RCC 7860 (cell line): Measurements from ENCODE around the gene TTC9B.

Source experiments
- DNase-seq: peaks from one replicate; pipeline ENCODE4 v3.0.0-alpha.2; 2015; ENCODE audit warnings: low spot score
- FAIRE-seq: peaks from 2 replicates; lab custom pipeline; 2012; peaks lifted over from hg19 to GRCh38; lab: Jason Lieb, UNC

The TTC9B gene

DNA sequence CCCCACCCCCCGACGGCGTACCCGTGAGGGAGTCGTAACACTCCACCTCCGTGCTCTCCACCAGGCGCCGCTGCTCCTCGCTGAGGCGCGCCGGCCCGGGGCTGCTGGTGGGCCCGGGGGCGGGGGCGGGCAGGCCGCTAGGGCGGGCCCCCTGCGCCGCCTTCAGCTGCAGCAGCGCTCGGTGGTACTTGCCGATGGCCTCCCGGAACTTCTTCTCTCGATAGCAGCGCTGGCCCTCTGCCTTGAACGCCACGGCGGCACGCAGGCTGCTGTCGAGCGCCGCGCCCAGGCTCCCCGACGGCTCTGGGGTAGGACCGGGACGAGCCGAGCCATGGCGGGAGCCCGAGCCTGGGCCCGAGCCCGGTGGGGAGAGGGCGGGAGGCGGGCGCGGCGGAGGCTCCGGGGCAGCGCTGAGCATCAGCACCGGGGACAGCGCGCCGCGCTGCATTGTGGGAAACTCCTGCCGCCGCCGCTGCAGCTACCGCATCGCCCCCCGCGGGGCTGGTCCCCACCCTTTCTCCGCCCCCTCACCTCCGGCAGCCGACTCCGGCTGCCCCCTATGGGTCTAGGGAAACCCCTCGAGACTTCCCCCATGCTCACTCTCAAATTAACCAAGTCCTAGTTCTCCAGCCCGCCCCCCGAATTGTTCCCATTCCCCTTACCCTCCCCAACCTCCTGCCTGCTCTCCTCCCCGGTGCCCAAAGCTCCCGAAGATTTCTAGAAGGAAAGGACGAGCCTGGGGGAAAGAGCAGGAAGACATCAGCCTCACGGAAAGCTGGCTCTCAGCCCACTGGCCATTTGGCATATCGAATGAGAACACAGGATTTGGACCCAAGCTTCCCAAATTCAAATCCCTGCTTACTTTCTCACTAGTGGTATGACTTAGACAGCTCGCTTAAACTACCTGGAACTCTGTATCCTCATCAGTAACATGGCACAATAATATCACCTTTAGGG lies at the start of gene TTC9B:
Gene TTC9B, minus strand, starts transcription at position 451 of the 957 bp plus-strand sequence. Its CDS starts 3 bp downstream, at position 448.
- DNase-seq (no peak), FAIRE-seq (no peak)

GRCh38 chr19:40267601-40267997 lies 49.4 kb upstream of the TTC9B start:
- DNase-seq (no peak), FAIRE-seq (no peak)

- FAIRE-seq = no peak
- DNase-seq = no peak
Observed at GRCh38 chr19:40266912-40267600, 48.9 kb upstream of the TTC9B start.

DNA sequence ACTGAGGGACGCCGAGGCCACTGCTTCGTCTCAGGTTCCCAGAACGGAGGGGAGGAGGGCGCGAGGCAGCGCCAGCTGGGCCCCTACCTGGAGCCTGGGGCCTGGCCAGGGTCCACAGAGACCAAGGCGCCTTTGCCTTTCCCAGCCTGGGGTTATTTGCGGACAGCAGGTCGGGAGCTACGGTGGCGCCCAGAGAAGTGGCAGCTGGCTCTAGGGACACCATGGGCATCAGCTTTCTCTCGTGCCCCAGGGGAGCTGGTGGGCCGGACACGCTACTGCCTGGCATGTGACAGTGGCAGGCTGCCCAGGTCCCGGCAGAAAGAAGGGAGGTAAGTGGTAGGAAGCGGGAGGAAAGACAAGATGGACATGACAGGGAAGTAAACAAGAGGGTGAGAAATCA lies 47.9 kb upstream of the TTC9B start:
- DNase-seq (no peak), FAIRE-seq (no peak)

DNA sequence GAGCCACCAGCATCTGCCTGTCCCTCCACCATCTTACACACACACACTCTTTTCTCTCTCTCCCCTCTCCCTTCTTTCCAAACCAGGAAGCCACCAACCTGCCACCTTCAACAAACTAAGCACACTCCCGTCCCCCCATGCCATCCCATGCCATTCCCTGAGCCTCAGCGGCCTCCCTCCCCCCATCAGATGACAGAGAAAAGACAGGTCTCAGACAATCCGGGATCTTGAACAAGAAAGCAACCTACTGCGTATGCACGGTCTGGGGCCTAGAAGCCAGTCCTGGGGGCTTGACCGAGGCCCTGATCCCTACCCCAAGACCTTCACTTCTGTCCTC lies 47.5 kb upstream of the TTC9B start:
- no peak for DNase-seq
- no peak for FAIRE-seq

DNA sequence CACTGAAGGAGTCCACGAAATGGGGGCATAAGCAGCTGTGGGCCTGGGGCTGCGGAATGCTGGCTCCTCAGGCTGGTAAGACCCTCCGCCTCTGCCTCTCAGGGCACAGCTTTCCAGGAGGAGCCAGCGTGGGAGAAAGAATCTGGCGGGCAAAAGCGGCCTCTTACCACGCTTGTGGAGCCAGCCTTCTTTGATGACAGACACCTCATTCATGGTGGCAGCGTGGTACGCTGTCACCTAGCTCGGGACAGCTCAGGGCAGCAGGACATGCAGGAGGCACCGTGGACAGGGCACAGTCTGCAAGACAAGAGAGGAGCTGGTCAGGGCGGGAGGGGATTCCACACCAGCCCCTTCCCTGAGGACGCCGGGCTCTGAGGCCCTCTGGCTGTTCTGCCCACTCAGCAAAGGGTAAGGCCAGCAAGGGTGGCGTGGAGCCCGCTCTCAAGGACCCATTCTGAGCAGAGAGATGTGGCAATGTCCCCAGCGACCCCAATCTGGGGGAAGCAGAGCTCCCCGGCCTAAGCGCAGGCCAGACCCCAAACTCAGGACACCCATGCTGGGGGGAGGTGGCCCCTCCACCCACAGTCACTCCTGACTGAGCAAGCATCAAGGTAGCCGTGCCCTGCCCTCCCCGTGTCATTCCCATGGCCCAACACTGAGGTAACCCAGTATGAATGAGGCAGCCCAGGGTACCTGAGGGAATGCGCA lies 47.0 kb upstream of the TTC9B start:
- DNase-seq (no peak), FAIRE-seq (no peak)

DNA sequence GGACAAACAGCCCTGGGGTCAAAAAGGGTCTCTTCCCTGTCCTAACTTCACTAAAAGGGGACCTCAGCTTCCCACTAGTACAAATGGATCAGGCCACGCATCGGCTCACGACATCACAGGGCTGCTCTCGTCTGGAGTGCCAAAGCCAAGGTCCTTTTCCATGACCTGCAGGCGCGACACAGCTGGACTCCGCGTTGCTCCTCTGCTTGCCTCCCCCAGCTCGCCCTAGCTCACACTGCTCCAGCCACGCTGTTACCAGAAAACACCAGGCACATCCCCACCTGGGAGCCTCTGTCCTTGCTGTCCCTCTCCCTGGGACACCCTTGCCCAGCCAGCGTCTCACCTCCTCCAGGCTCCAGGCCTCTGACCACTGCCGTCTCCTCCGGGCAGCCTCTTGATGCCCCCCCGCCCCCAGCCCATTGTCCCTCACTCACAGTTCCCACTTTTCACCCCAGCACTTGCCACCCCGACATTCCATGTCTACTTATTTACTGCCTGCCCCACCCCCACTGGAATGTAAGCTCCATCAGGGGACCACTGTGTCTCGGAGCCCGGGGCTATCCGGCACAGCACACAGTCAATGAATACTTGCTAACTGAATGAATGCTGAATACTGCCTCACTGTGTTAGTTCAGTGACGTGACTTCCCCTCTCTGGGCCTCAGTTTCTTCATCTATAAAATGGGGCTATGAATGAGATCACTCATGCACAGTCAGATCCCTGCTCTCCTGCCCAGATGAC lies 46.3 kb upstream of the TTC9B start:
- DNase-seq (no peak), FAIRE-seq (no peak)

- FAIRE-seq (no peak), DNase-seq (no peak)
Observed at GRCh38 chr19:40263440-40264313, 45.5 kb upstream of the TTC9B start.

DNA sequence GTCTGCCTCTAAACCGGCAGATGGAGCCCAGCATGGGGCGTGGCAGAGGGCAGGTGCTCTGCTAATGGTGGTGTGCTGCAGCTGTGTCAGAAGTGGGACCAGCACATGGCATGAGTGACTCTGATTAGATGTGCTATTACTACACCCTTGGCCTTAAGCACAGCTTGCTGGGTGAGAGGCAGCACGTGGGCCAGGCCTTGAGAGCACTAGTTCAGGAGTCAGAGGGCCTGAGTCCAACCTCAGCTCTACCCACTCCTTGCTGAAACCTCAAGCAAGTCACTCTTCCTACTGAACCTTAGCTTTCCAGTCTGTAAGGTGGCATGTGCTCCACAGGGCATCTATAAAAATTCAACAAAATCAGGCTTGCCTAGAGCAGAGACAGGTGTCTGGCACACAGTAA lies 44.2 kb upstream of the TTC9B start:
- FAIRE-seq (no peak), DNase-seq (no peak)

DNA sequence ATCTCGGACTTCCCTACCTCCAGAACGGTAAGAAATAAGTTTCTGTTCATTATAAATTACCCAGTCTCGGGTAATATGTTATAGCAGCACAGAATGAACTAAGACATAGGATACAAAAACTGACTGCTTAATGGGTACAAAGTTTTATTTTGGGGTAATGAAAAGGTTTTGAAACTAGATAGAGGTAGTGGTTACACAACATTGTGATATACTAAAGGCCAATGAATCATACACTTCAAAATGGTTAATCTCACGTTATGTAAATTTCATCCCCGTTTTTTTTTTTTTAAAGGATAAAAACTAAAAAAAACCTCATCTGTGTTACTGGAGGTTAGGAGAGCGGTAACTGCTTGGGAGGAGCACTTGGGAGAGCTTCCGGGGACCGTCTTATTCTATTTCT lies 43.4 kb upstream of the TTC9B start:
- DNase-seq (no peak), FAIRE-seq (no peak)

- no peak for FAIRE-seq
- no peak for DNase-seq
Observed at GRCh38 chr19:40257096-40257517, 38.9 kb upstream of the TTC9B start.

- no peak for FAIRE-seq
- no peak for DNase-seq
Observed at GRCh38 chr19:40256512-40256911, 38.3 kb upstream of the TTC9B start.

DNA sequence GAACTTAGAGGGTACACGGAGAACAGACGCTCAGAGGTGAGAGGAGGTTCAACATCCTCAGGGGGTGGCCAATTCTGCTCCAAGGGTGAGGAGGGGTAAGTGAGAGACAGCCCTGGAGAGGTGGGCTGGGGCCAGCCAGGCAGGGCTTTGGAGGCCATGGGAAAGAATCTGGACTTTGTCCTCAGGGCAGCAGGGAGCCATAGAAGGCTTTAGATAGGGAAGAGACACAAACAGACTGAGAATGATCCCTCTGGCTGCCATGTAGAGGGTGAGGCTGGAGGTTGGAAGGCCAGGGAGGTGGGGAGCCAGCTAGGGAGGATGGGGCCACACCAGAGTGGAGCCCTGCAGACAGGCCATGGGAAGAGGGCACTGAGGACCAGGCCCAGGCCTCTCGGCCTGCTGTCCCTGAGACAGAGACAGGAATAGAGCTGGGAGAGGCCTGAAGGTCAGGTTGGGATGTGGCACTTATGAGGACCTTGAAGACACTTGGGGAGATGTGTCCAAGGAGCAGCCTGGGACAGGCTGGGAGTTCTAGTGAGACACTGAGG lies 37.5 kb upstream of the TTC9B start:
- FAIRE-seq (no peak), DNase-seq (no peak)

DNA sequence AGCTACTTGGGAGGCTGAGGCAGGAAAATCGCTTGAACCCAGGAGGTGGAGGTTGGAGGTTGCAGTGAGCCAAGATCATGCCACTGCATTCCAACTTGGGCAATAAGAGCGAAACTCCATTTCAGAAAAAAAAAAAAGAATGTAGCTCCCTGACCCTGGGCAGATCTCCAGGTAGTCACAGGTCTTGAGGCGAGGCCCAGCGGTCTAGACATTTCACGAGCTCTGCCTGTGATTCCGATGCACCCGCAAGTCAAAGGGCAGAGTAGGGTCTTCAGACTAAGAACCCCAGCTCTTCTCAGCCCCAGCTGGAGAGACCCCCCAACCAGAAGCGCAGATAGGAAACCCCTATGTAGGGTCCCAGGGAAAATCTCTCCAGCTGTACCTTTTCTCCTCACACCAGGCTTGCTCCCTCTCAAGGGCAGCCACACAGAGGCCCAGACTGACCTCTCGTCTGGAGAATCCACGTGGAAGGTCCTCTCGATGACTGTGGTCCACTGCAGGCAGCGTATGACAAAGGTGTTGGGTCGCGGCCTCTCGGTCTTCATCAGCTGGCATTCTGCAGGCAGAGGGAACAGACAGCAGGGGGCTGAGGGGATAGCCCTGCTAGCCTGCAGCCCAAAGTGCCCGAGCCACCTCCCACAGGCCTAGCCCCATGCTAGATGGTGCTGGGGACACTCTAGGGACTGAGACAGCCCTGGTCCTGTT lies 36.7 kb upstream of the TTC9B start:
- DNase-seq (no peak), FAIRE-seq (no peak)

- FAIRE-seq (no peak), DNase-seq (no peak)
Observed at GRCh38 chr19:40253611-40254092, 35.5 kb upstream of the TTC9B start.

GRCh38 chr19:40252395-40252794 lies 34.2 kb upstream of the TTC9B start:
- no peak for DNase-seq
- FAIRE-seq = no peak

DNA sequence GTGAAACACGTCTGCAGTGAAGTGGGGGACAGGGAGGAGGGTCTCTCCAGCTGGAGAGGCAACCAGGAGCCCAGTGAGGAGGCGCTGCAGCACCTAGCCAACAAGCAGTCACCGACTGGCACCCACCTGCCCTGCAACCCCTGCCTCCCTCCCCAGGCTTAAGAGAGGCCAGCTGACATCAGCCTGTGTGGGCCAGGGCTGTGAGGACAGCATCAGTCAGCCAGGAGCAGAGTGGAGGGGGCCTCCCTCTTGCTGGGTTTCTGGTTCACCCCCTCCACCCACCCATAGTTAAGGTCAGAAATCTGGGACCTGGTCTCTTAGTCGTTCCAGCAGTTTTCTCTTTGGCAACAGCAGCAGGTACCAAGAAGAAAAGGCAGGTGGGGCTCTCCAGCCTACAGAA lies 33.8 kb upstream of the TTC9B start:
- FAIRE-seq = no peak

GRCh38 chr19:40251244-40251643 lies 33.1 kb upstream of the TTC9B start:
- DNase-seq = no peak

More for the DNA sequence above, 33.8 kb upstream of the TTC9B start:
- no peak for DNase-seq

DNA sequence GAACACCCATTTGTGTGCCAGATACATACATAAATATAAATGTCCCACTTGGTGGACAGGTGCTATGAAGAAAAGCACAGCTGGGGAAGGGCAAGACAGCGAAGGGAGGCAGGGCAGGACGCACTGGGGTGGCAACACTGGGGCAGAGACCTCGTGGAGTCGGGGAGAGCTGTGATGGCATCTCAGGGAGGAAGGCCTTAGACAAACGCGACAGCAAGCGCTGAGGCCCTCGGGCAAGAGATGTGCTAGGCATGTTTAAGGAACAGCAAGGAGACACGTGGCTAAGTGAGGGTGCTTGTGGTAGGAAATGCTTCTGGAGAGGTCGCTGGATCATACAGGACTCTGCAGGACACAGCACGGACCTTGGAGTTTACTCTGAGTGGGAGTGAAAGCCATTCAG lies 31.6 kb upstream of the TTC9B start:
- no peak for FAIRE-seq
- DNase-seq = no peak

More at GRCh38 chr19:40251244-40251643, 33.1 kb upstream of the TTC9B start:
- FAIRE-seq = no peak
